ENCODE measurements around the gene COTL1. TPM values are rescaled to one million over a fixed set of nuclear protein-coding genes. Genes with fewer than 3 reads are reported as not detected.

The COTL1 gene
- total and polyA plus RNA-seq, 2 donors, result 31.8 to 82.7 TPM

- no peaks in the 10 kb centered on the region for H3K4me1 ChIP-seq (ENCODE audit: insufficient read depth)
- no peak overlapping the region for H3K27ac ChIP-seq (ENCODE audit: low read depth)
- H3K36me3 ChIP-seq (ENCODE audit: insufficient read depth), result no peaks in the 10 kb centered on the region
- H3K4me3 ChIP-seq (ENCODE audit: low read depth, low read length), result no peak overlapping the region
- 75% methylated on average over 20 of the region's 20 CpGs for WGBS
- DNase-seq (ENCODE audit: extremely low spot score), result no peak
These were observed 2.7 kb downstream of the COTL1 start for GRCh38 chr16:84614968-84615813.

GRCh38 chr16:84614623-84614967, 3.3 kb downstream of the COTL1 start:
- no peaks in the 10 kb centered on the region for H3K36me3 ChIP-seq (ENCODE audit: insufficient read depth)
- no peak for DNase-seq (ENCODE audit: extremely low spot score)
- no peak overlapping the region for H3K27ac ChIP-seq (ENCODE audit: low read depth)
- H3K4me1 ChIP-seq (ENCODE audit: insufficient read depth), result no peaks in the 10 kb centered on the region
- WGBS, result 86% methylated on average over 3 of the region's 3 CpGs
- H3K4me3 ChIP-seq (ENCODE audit: low read depth, low read length), result no peak overlapping the region

DNA sequence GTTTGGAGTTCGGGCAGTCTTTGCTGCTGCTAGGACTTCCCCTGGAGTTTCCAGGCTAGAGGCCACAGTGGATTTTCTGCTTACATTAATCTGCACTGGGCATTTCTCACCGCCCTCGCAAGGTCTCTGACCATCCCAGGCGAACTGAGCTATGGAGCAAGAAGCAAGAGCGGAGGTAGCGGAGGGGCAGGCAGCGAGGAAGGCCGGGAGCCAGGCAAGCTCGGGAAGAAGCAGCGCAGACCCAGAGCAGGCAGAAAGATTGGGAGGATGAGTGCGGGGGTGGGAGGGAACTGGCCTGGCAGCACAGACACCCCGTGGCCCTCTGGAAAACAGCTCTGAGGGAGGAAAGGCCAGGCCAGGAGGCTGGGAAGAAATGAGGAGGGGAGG, 3.8 kb downstream of the COTL1 start:
- WGBS, result 57% methylated on average over 12 of the region's 12 CpGs
- Histone ChIP-seq H3K4me1 (ENCODE audit: insufficient read depth) (no peaks in the 10 kb centered on the region), H3K36me3 (ENCODE audit: insufficient read depth) (no peaks in the 10 kb centered on the region), H3K27ac (ENCODE audit: low read depth) (no peak overlapping the region), H3K4me3 (ENCODE audit: low read depth, low read length) (no peak overlapping the region)
- DNase-seq (ENCODE audit: extremely low spot score), result no peak

DNA sequence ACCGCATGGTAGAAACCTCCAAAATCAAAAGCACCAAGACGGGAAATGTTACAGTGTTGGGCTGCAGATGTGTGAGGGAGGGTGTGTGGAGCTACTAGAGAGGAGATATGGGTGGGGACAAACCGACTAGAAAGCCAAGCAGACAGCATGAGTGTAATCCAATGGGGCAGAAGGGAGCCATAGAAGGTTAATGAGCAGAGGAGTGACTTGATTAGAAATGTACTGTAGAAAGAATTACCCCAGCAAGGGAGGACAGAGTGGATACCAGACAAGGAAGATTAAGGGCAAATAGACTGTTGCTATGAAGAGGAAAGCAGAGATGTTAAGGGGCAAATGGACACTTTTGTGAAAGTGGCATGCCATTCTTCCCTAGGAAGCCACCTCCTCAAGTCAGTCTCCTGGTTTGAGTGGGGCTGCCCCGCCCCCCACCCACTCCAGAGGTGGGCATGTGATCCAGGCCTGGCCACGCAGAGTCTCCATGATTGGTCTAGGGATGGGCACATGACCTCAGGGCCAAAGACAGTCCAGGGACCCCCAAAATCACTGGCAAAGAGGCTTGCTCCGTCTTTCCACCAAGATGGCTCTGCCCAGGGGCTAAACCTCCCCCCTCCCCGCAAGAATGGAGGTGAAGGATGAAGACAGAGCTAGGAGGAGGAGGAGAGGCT, 4.3 kb downstream of the COTL1 start:
- Histone ChIP-seq H3K4me1 (ENCODE audit: insufficient read depth) (no peaks in the 10 kb centered on the region), H3K36me3 (ENCODE audit: insufficient read depth) (no peaks in the 10 kb centered on the region), H3K27ac (ENCODE audit: low read depth) (no peak overlapping the region), H3K4me3 (ENCODE audit: low read depth, low read length) (no peak overlapping the region)
- no peak for DNase-seq (ENCODE audit: extremely low spot score)
- 86% methylated on average over 7 of the region's 7 CpGs for WGBS

GRCh38 chr16:84612686-84613085, 5.2 kb downstream of the COTL1 start:
- no peaks in the 10 kb centered on the region for H3K4me1 ChIP-seq (ENCODE audit: insufficient read depth)
- DNase-seq (ENCODE audit: extremely low spot score), result no peak
- WGBS, result 98% methylated on average over 7 of the region's 7 CpGs

GRCh38 chr16:84611041-84611440, 6.8 kb downstream of the COTL1 start:
- DNase-seq (ENCODE audit: extremely low spot score), result no peak
- Histone ChIP-seq H3K4me1 (ENCODE audit: insufficient read depth) (no peaks in the 10 kb centered on the region), H3K27ac (ENCODE audit: low read depth) (no peak overlapping the region), H3K36me3 (ENCODE audit: insufficient read depth) (no peaks in the 10 kb centered on the region), H3K4me3 (ENCODE audit: low read depth, low read length) (no peak overlapping the region)
- WGBS, result 29% methylated on average over 4 of the region's 4 CpGs

More at GRCh38 chr16:84612686-84613085, 5.2 kb downstream of the COTL1 start:
- H3K36me3 ChIP-seq (ENCODE audit: insufficient read depth), result no peaks in the 10 kb centered on the region
- H3K27ac ChIP-seq (ENCODE audit: low read depth), result no peak overlapping the region
- H3K4me3 ChIP-seq (ENCODE audit: low read depth, low read length), result no peak overlapping the region

DNA sequence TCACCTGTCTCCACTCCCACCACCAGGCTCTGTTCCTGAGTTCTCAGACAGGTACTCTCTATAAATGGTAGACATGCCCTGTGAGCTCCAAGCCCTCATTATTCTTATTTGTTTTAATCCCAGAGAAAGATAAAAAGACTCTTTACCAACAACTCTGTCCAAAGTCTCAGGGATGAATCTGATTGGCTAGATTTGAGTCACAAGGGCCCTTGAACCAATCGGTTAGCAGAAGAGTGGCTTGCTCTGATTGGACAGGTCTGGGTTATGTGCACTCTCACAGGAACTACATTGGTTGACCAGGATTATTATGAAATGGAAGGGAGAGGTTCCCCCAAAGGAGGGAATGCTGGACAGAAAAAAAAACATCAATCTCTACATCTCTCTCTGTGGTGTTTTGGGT, 7.5 kb downstream of the COTL1 start:
- no peaks in the 10 kb centered on the region for H3K4me1 ChIP-seq (ENCODE audit: insufficient read depth)
- 96% methylated on average over 1 of the region's 1 CpG for WGBS
- H3K36me3 ChIP-seq (ENCODE audit: insufficient read depth), result no peaks in the 10 kb centered on the region
- H3K27ac ChIP-seq (ENCODE audit: low read depth), result no peak overlapping the region
- H3K4me3 ChIP-seq (ENCODE audit: low read depth, low read length), result no peak overlapping the region
- DNase-seq (ENCODE audit: extremely low spot score), result no peak

- H3K4me3 ChIP-seq (ENCODE audit: low read depth, low read length), result no peak overlapping the region
- no peaks in the 10 kb centered on the region for H3K4me1 ChIP-seq (ENCODE audit: insufficient read depth)
- 88% methylated on average over 6 of the region's 6 CpGs for WGBS
- no peak for DNase-seq (ENCODE audit: extremely low spot score)
- H3K27ac ChIP-seq (ENCODE audit: low read depth), result no peak overlapping the region
- H3K36me3 ChIP-seq (ENCODE audit: insufficient read depth), result no peaks in the 10 kb centered on the region
These were observed 8.2 kb downstream of the COTL1 start for GRCh38 chr16:84609563-84610177.

DNA sequence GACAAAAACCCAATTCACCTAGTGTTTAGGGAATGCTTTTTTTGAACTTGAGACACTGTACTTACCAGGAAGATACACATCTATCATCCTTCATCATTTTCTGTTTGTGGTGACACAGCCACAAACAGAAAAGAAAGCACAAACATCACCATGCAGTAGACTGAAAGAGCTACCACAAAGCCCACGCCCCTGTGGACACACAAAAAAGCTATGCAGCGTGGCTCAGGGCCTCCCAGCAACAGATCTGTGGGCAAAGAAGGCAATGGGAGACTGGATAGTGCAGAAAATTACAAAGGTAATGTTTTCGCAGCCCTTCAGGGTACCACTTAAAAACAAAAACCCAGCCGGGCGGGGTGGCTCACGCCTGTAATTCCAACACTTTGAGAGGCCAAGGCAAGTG, 9.6 kb downstream of the COTL1 start:
- WGBS, result 86% methylated on average over 6 of the region's 6 CpGs
- no peak overlapping the region for H3K4me3 ChIP-seq (ENCODE audit: low read depth, low read length)
- no peaks in the 10 kb centered on the region for H3K36me3 ChIP-seq (ENCODE audit: insufficient read depth)
- no peaks in the 10 kb centered on the region for H3K4me1 ChIP-seq (ENCODE audit: insufficient read depth)
- no peak for DNase-seq (ENCODE audit: extremely low spot score)
- no peak overlapping the region for H3K27ac ChIP-seq (ENCODE audit: low read depth)

GRCh38 chr16:84607694-84608093, 10.2 kb downstream of the COTL1 start:
- Histone ChIP-seq H3K36me3 (ENCODE audit: insufficient read depth) (no peaks in the 10 kb centered on the region), H3K27ac (ENCODE audit: low read depth) (no peak overlapping the region), H3K4me3 (ENCODE audit: low read depth, low read length) (no peak overlapping the region), H3K4me1 (ENCODE audit: insufficient read depth) (no peaks in the 10 kb centered on the region)
- no peak for DNase-seq (ENCODE audit: extremely low spot score)
- WGBS, result 74% methylated on average over 7 of the region's 7 CpGs

GRCh38 chr16:84607061-84607460, 10.8 kb downstream of the COTL1 start:
- H3K36me3 ChIP-seq (ENCODE audit: insufficient read depth), result no peaks in the 10 kb centered on the region
- no peak overlapping the region for H3K27ac ChIP-seq (ENCODE audit: low read depth)
- H3K4me3 ChIP-seq (ENCODE audit: low read depth, low read length), result no peak overlapping the region
- 97% methylated on average over 13 of the region's 13 CpGs for WGBS
- no peaks in the 10 kb centered on the region for H3K4me1 ChIP-seq (ENCODE audit: insufficient read depth)
- no peak for DNase-seq (ENCODE audit: extremely low spot score)

GRCh38 chr16:84606081-84606875, 11.6 kb downstream of the COTL1 start:
- Histone ChIP-seq H3K36me3 (ENCODE audit: insufficient read depth) (no peaks in the 10 kb centered on the region), H3K4me3 (ENCODE audit: low read depth, low read length) (no peak overlapping the region), H3K27ac (ENCODE audit: low read depth) (no peak overlapping the region), H3K4me1 (ENCODE audit: insufficient read depth) (no peaks in the 10 kb centered on the region)
- 91% methylated on average over 14 of the region's 14 CpGs for WGBS
- DNase-seq (ENCODE audit: extremely low spot score), result no peak

DNA sequence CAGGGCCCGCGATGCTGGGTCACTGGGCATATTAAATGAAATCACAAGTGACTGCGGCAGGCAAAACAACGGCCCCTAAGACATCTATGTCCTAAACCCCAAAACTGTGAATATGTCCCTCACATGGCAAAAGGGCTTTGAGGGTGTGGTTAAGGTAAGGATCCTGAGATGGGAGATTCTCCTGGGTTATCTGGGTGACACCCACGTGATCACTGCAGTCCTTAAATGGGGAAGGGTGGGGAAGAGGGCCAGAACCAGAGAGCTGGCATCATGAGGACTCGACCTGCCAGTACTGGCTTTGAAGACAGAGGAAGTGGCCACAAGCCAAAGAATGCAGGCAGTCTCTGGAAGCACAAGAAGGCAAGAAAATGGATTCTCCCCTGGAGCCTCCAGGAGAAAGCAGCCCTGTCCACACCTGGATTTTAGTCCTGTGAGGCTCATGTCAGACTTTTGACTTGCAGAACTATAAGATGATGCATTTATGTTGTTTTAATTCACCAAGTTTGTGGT, 12.5 kb downstream of the COTL1 start:
- Histone ChIP-seq H3K27ac (ENCODE audit: low read depth) (no peak overlapping the region), H3K4me1 (ENCODE audit: insufficient read depth) (no peaks in the 10 kb centered on the region), H3K36me3 (ENCODE audit: insufficient read depth) (no peaks in the 10 kb centered on the region), H3K4me3 (ENCODE audit: low read depth, low read length) (no peak overlapping the region)
- no peak for DNase-seq (ENCODE audit: extremely low spot score)
- WGBS, result 89% methylated on average over 6 of the region's 6 CpGs
